H9 (cell line): ENCODE results near the gene MOAP1. TPM values are rescaled to one million over a fixed set of nuclear protein-coding genes. Genes with fewer than 3 reads are reported as not detected.

Experiments
- DNase-seq: peaks from one replicate; pipeline ENCODE4 v3.0.0-alpha.2; 2017
- H2AFZ ChIP-seq: one replicate; pipeline ENCODE4 v1.6.1; 2013; ENCODE audit warnings: mild to moderate bottlenecking, low read length, control low read depth, moderate library complexity
- H2AK5ac ChIP-seq: 2 replicates; pipeline ENCODE4 v1.6.1; 2013; ENCODE audit warnings: low read length, control low read depth, mixed read lengths; ENCODE audit not compliant: insufficient read length
- H2BK120ac ChIP-seq: one replicate; pipeline ENCODE4 v1.6.1; 2013; ENCODE audit warnings: low read depth, mild to moderate bottlenecking, low read length, control low read depth, inconsistent platforms; ENCODE audit not compliant: poor library complexity, severe bottlenecking
- H2BK12ac ChIP-seq: 2 replicates; pipeline ENCODE4 v1.6.1; 2013; ENCODE audit warnings: low read length, control low read depth, mixed read lengths, low read depth; ENCODE audit not compliant: insufficient read length
- H2BK15ac ChIP-seq: 2 replicates; pipeline ENCODE4 v1.6.1; 2013; ENCODE audit warnings: low read depth, low read length, control low read depth
- H2BK20ac ChIP-seq: one replicate; pipeline ENCODE4 v1.6.1; 2013; ENCODE audit warnings: low read depth, mild to moderate bottlenecking, low read length, control low read depth, inconsistent platforms; ENCODE audit not compliant: poor library complexity, severe bottlenecking
- H2BK5ac ChIP-seq: 2 replicates; pipeline ENCODE4 v1.6.1; 2013; ENCODE audit warnings: low read length, control low read depth, mixed read lengths; ENCODE audit not compliant: insufficient read length
- H3K14ac ChIP-seq: 2 replicates; pipeline ENCODE4 v1.6.1; 2013; ENCODE audit warnings: low read length, control low read depth; ENCODE audit not compliant: insufficient read depth
- H3K18ac ChIP-seq: 2 replicates; pipeline ENCODE4 v1.6.1; 2013; ENCODE audit warnings: low read depth, mild to moderate bottlenecking, mixed read lengths, low read length, control low read depth; ENCODE audit not compliant: insufficient read length
- H3K23ac ChIP-seq: 2 replicates; pipeline ENCODE4 v1.6.1; 2013; ENCODE audit warnings: low read length, control low read depth, mixed read lengths, low read depth; ENCODE audit not compliant: insufficient read length
- H3K23me2 ChIP-seq: 2 replicates; pipeline ENCODE4 v1.6.1; 2013; ENCODE audit warnings: low read depth, mild to moderate bottlenecking, mixed read lengths, low read length, control low read depth; ENCODE audit not compliant: insufficient read length, poor library complexity, severe bottlenecking
- H3K27ac ChIP-seq: 2 replicates; pipeline ENCODE4 v1.5.1; 2013; ENCODE audit warnings: low read length, control low read depth, mixed read lengths, low read depth; ENCODE audit not compliant: insufficient read length
- H3K27me3 ChIP-seq: 2 replicates; pipeline ENCODE4 v1.6.1; 2013; ENCODE audit warnings: low read length, control low read depth, inconsistent platforms; ENCODE audit not compliant: insufficient read depth
- H3K4ac ChIP-seq: 2 replicates; pipeline ENCODE4 v1.6.1; 2013; ENCODE audit warnings: low read depth, mild to moderate bottlenecking, control low read depth, inconsistent platforms, low read length, moderate library complexity
- H3K4me1 ChIP-seq: 2 replicates; pipeline ENCODE4 v1.6.1; 2013; ENCODE audit warnings: low read length, control low read depth, inconsistent platforms; ENCODE audit not compliant: insufficient read depth
- H3K4me2 ChIP-seq: 2 replicates; pipeline ENCODE4 v1.6.1; 2013; ENCODE audit warnings: low read length, control low read depth, mixed read lengths; ENCODE audit not compliant: insufficient read length, insufficient read depth
- H3K56ac ChIP-seq: 2 replicates; pipeline ENCODE4 v1.6.1; 2013; ENCODE audit warnings: low read depth, mild to moderate bottlenecking, mixed read lengths, low read length, control low read depth; ENCODE audit not compliant: insufficient read length
- H3K79me1 ChIP-seq: 2 replicates; pipeline ENCODE4 v1.6.1; 2013; ENCODE audit warnings: low read depth, mild to moderate bottlenecking, moderate library complexity, low read length, control low read depth, inconsistent platforms; ENCODE audit not compliant: insufficient read depth, poor library complexity, severe bottlenecking
- H3K79me2 ChIP-seq: 2 replicates; pipeline ENCODE4 v1.6.1; 2013; ENCODE audit warnings: low read length, control low read depth, inconsistent platforms; ENCODE audit not compliant: insufficient read depth
- H3K9ac ChIP-seq: 2 replicates; pipeline ENCODE4 v1.6.1; 2013; ENCODE audit warnings: low read length, control low read depth, mixed read lengths; ENCODE audit not compliant: insufficient read length; ENCODE audit errors: extremely low read depth
- H3K9me3 ChIP-seq: one replicate; pipeline ENCODE4 v1.6.1; 2013; ENCODE audit warnings: low read depth, low read length, inconsistent platforms; ENCODE audit not compliant: control insufficient read depth
- H3T11ph ChIP-seq: one replicate; pipeline ENCODE4 v1.6.1; 2013; ENCODE audit warnings: mild to moderate bottlenecking, low read length, control low read depth, inconsistent platforms
- H4K20me1 ChIP-seq: one replicate; pipeline ENCODE4 v1.6.1; 2013; ENCODE audit not compliant: control insufficient read depth, insufficient read length, insufficient read depth
- H4K5ac ChIP-seq: 2 replicates; pipeline ENCODE4 v1.6.1; 2013; ENCODE audit warnings: low read depth, mild to moderate bottlenecking, mixed read lengths, low read length, control low read depth; ENCODE audit not compliant: insufficient read length
- H4K8ac ChIP-seq: replicated peaks from 2 replicates; pipeline ENCODE4 v1.6.1; 2013; ENCODE audit warnings: low read length, control low read depth, mixed read lengths, low read depth; ENCODE audit not compliant: insufficient read length
- H4K91ac ChIP-seq: 2 replicates; pipeline ENCODE4 v1.6.1; 2013; ENCODE audit warnings: low read depth, mild to moderate bottlenecking, moderate library complexity, mixed read lengths, low read length, control low read depth; ENCODE audit not compliant: insufficient read length
- H3K27ac Mint-ChIP-seq, 3 experiments: 2 replicates in 2 of 3; 3 replicates in 1 of 3; pipeline ENCODE4 v1.8.0; 2020 to 2021; ENCODE audit warnings: mixed read lengths in 3 of 3, mild to moderate bottlenecking in 1 of 3, moderate library complexity in 1 of 3
- H3K27me3 Mint-ChIP-seq: 2 replicates; pipeline ENCODE4 v1.8.0; 2021; ENCODE audit warnings: low read depth, mild to moderate bottlenecking, moderate library complexity, mixed read lengths
- H3K36me3 Mint-ChIP-seq, 3 experiments: 2 replicates in 2 of 3; 3 replicates in 1 of 3; pipeline ENCODE4 v1.8.0; 2020 to 2021; ENCODE audit warnings: low read depth in 3 of 3, mixed read lengths in 3 of 3; ENCODE audit not compliant: insufficient read depth in 1 of 3
- H3K4me1 Mint-ChIP-seq, 2 experiments: 2 replicates each; pipeline ENCODE4 v1.8.0; 2020; ENCODE audit warnings: mixed read lengths in 2 of 2
- H3K4me3 Mint-ChIP-seq, 2 experiments: 2 replicates in 1 of 2; 3 replicates in 1 of 2; pipeline ENCODE4 v1.8.0; 2020 to 2021; ENCODE audit warnings: mild to moderate bottlenecking in 2 of 2, mixed read lengths in 2 of 2, moderate library complexity in 1 of 2
- H3K9me3 Mint-ChIP-seq, 2 experiments: 2 replicates in 1 of 2; 3 replicates in 1 of 2; pipeline ENCODE4 v1.8.0; 2020; ENCODE audit warnings: mild to moderate bottlenecking in 2 of 2, mixed read lengths in 2 of 2, moderate library complexity in 1 of 2
- CTCF ChIP-seq: fragments of 200-600 bp; sonication (generic); conservative IDR thresholded peaks from 3 replicates; pipeline ENCODE4 v1.8.0; 2021; ENCODE audit warnings: antibody characterized with exemption, mild to moderate bottlenecking
- WGBS: extraction: QIAGEN DNeasy Blood & Tissue Kit; methylation state at CpG from one replicate; pipeline ENCODE4 v1.1.7; 2013; ENCODE audit warnings: missing lambda C conversion rate, low lambda C conversion rate, mixed read lengths; ENCODE audit not compliant: insufficient read length; ENCODE audit errors: extremely low coverage; 5-methylcytosine and 5-hydroxymethylcytosine counted together
- total RNA-seq: library from RNA; stranded (reverse); gene quantifications from 2 replicates; pipeline ENCODE4 v1.2.1, GENCODE V29; 2021

Gene MOAP1
- total RNA-seq, 1 experiment from 2014 or later: 13.6 TPM

- H3K79me1 ChIP-seq: no peaks in the 10 kb centered on the region
- no peak overlapping the region for H3K14ac ChIP-seq
- no peak overlapping the region for H3K27ac ChIP-seq
- H3K23ac ChIP-seq: no peak overlapping the region
- no peaks in the 10 kb centered on the region for H3K23me2 ChIP-seq
- H3K4ac ChIP-seq: no peak overlapping the region
- H3K4me1 ChIP-seq: no peaks in the 10 kb centered on the region; the same call in 1 of the 2 replicates
- H3K79me2 ChIP-seq: no peaks in the 10 kb centered on the region
- no peak overlapping the region for H2BK20ac ChIP-seq
- H2AK5ac ChIP-seq: no peak overlapping the region
- H3K56ac ChIP-seq: no peak overlapping the region
- Mint-ChIP-seq H3K9me3 (no peaks in the 10 kb centered on the region), H3K36me3 (no peaks in the 10 kb centered on the region), H3K4me1 (peaks cover 2 to 11% of the 10 kb centered on the region in 2 experiments; a peak in 3 of 4 replicates), H3K4me3 (no peak overlapping the region), H3K27ac (no peak overlapping the region), H3K27me3 (no peaks in the 10 kb centered on the region)
- no peaks in the 10 kb centered on the region for H4K20me1 ChIP-seq
- H4K5ac ChIP-seq: no peak overlapping the region
- no peak overlapping the region for H3K9ac ChIP-seq
- H3K4me2 ChIP-seq: no peak overlapping the region
- no peak for DNase-seq
- no peak overlapping the region for H3T11ph ChIP-seq
- no peak overlapping the region for H4K91ac ChIP-seq
- H2BK15ac ChIP-seq: no peak overlapping the region
- WGBS: no CpG with 5 or more reads among the region's 9 CpGs
- H4K8ac ChIP-seq: no peak overlapping the region
- H2BK120ac ChIP-seq: no peak overlapping the region
- H2BK5ac ChIP-seq: no peak overlapping the region
- H3K9me3 ChIP-seq: no peaks in the 10 kb centered on the region
- no peak overlapping the region for H2BK12ac ChIP-seq
- H3K18ac ChIP-seq: no peak overlapping the region
- no peak for TF ChIP-seq CTCF
- H2AFZ ChIP-seq: no peak overlapping the region
- H3K27me3 ChIP-seq: no peaks in the 10 kb centered on the region
Measured at GRCh38 chr14:93146119-93146518, 38.6 kb downstream of the MOAP1 start.
